HEK293 (cell line): Measurements from ENCODE around the gene DAPK2.

Experiments
- BCL6B ChIP-seq: fragments of 450-650 bp; formaldehyde crosslinking; IDR thresholded peaks from 2 replicates; pipeline ENCODE4 v1.5.1; 2017; ENCODE audit warnings: missing biosample characterization, missing genetic modification characterization
- CTCF ChIP-seq: fragments of 450-650 bp; formaldehyde crosslinking; IDR thresholded peaks from 2 replicates; pipeline ENCODE4 v1.5.1; 2016; ENCODE audit warnings: missing biosample characterization, missing genetic modification characterization
- GFI1B ChIP-seq: fragments of 450-650 bp; formaldehyde crosslinking; IDR thresholded peaks from 2 replicates; pipeline ENCODE4 v1.5.1; 2016; ENCODE audit warnings: missing biosample characterization, missing genetic modification characterization
- HOXC10 ChIP-seq: sonication (generic); formaldehyde crosslinking; IDR thresholded peaks from 2 replicates; pipeline ENCODE4 v1.8.1; 2023; ENCODE audit warnings: mild to moderate bottlenecking, missing genetic modification reagents
- HOXD13 ChIP-seq: sonication (generic); formaldehyde crosslinking; IDR thresholded peaks from 2 replicates; pipeline ENCODE4 v1.8.0; 2022; ENCODE audit warnings: missing genetic modification reagents, borderline replicate concordance
- KLF9 ChIP-seq: fragments of 450-650 bp; formaldehyde crosslinking; IDR thresholded peaks from 2 replicates; pipeline ENCODE4 v1.5.1; 2016; ENCODE audit warnings: missing biosample characterization, missing genetic modification characterization, low read depth
- SALL2 ChIP-seq: fragments of 450-650 bp; formaldehyde crosslinking; IDR thresholded peaks from 2 replicates; pipeline ENCODE4 v1.5.0; 2017; ENCODE audit warnings: missing biosample characterization, mild to moderate bottlenecking, missing genetic modification characterization, borderline replicate concordance
- SCRT1 ChIP-seq: fragments of 450-650 bp; formaldehyde crosslinking; IDR thresholded peaks from 2 replicates; pipeline ENCODE4 v1.5.1; 2016; ENCODE audit warnings: missing biosample characterization, missing genetic modification characterization, borderline replicate concordance
- WT1 ChIP-seq: fragments of 450-650 bp; formaldehyde crosslinking; IDR thresholded peaks from 2 replicates; pipeline ENCODE4 v1.5.1; 2016; ENCODE audit warnings: missing biosample characterization, missing genetic modification characterization
- ZBTB17 ChIP-seq: fragments of 450-650 bp; formaldehyde crosslinking; IDR thresholded peaks from 2 replicates; pipeline ENCODE4 v1.5.1; 2016; ENCODE audit warnings: missing biosample characterization, missing genetic modification characterization
- ZBTB49 ChIP-seq: fragments of 450-650 bp; formaldehyde crosslinking; IDR thresholded peaks from 2 replicates; pipeline ENCODE4 v1.5.1; 2016; ENCODE audit warnings: missing biosample characterization, missing genetic modification characterization, low read depth
- ZIC2 ChIP-seq: fragments of 450-650 bp; formaldehyde crosslinking; IDR thresholded peaks from 2 replicates; pipeline ENCODE4 v1.5.1; 2016; ENCODE audit warnings: missing biosample characterization, missing genetic modification characterization
- ZNF10 ChIP-seq: fragments of 450-650 bp; formaldehyde crosslinking; IDR thresholded peaks from 2 replicates; pipeline ENCODE4 v1.5.1; 2017; ENCODE audit warnings: missing biosample characterization, missing genetic modification characterization
- ZNF202 ChIP-seq: fragments of 450-650 bp; formaldehyde crosslinking; IDR thresholded peaks from 2 replicates; pipeline ENCODE4 v1.5.1; 2016; ENCODE audit warnings: missing biosample characterization, missing genetic modification characterization, borderline replicate concordance
- ZNF292 ChIP-seq: fragments of 450-650 bp; formaldehyde crosslinking; IDR thresholded peaks from 2 replicates; pipeline ENCODE4 v1.5.1; 2016; ENCODE audit warnings: low read depth, missing biosample characterization, missing genetic modification characterization, borderline replicate concordance
- ZNF426 ChIP-seq: fragments of 450-650 bp; formaldehyde crosslinking; IDR thresholded peaks from 2 replicates; pipeline ENCODE4 v1.5.1; 2017; ENCODE audit warnings: missing biosample characterization, missing genetic modification characterization, mild to moderate bottlenecking, inconsistent platforms, moderate library complexity
- ZNF449 ChIP-seq: fragments of 450-650 bp; formaldehyde crosslinking; IDR thresholded peaks from 2 replicates; pipeline ENCODE4 v1.5.1; 2017; ENCODE audit warnings: missing biosample characterization, mild to moderate bottlenecking, missing genetic modification characterization, moderate library complexity
- ZNF555 ChIP-seq: fragments of 450-650 bp; formaldehyde crosslinking; conservative IDR thresholded peaks from 2 replicates; pipeline ENCODE4 v1.5.1; 2017; ENCODE audit warnings: missing biosample characterization, mild to moderate bottlenecking, missing genetic modification characterization, inconsistent platforms
- ZNF610 ChIP-seq: fragments of 450-650 bp; formaldehyde crosslinking; IDR thresholded peaks from 2 replicates; pipeline ENCODE4 v1.5.1; 2016; ENCODE audit warnings: missing biosample characterization, missing genetic modification characterization, borderline replicate concordance
- ZNF660 ChIP-seq: fragments of 450-650 bp; IDR thresholded peaks from 2 replicates; pipeline ENCODE4 v1.5.1; 2018; ENCODE audit warnings: missing biosample characterization, mild to moderate bottlenecking, missing genetic modification characterization
- ZNF692 ChIP-seq: fragments of 450-650 bp; formaldehyde crosslinking; IDR thresholded peaks from 2 replicates; pipeline ENCODE4 v1.5.1; 2016; ENCODE audit warnings: missing biosample characterization, missing genetic modification characterization
- ZNF837 ChIP-seq: fragments of 450-650 bp; formaldehyde crosslinking; IDR thresholded peaks from 2 replicates; pipeline ENCODE4 v1.5.1; 2016; ENCODE audit warnings: missing biosample characterization, missing genetic modification characterization
- ZSCAN30 ChIP-seq: fragments of 450-650 bp; IDR thresholded peaks from 2 replicates; pipeline ENCODE4 v1.5.1; 2018; ENCODE audit warnings: missing biosample characterization, mild to moderate bottlenecking, missing genetic modification characterization, moderate library complexity
- TF ChIP-seq, protein P1 (sequence below): fragments of 450-650 bp; formaldehyde crosslinking; IDR thresholded peaks from 2 replicates; pipeline ENCODE4 v1.5.1; 2016; ENCODE audit warnings: missing biosample characterization, missing genetic modification characterization
- TF ChIP-seq, protein P2 (sequence below): fragments of 450-650 bp; IDR thresholded peaks from 2 replicates; pipeline ENCODE4 v1.5.1; 2018; ENCODE audit warnings: missing biosample characterization, mild to moderate bottlenecking, missing genetic modification characterization
- TF ChIP-seq, protein P3 (sequence below): fragments of 450-650 bp; formaldehyde crosslinking; IDR thresholded peaks from 2 replicates; pipeline ENCODE4 v1.5.1; 2016; ENCODE audit warnings: missing biosample characterization, missing genetic modification characterization

Gene DAPK2

DNA sequence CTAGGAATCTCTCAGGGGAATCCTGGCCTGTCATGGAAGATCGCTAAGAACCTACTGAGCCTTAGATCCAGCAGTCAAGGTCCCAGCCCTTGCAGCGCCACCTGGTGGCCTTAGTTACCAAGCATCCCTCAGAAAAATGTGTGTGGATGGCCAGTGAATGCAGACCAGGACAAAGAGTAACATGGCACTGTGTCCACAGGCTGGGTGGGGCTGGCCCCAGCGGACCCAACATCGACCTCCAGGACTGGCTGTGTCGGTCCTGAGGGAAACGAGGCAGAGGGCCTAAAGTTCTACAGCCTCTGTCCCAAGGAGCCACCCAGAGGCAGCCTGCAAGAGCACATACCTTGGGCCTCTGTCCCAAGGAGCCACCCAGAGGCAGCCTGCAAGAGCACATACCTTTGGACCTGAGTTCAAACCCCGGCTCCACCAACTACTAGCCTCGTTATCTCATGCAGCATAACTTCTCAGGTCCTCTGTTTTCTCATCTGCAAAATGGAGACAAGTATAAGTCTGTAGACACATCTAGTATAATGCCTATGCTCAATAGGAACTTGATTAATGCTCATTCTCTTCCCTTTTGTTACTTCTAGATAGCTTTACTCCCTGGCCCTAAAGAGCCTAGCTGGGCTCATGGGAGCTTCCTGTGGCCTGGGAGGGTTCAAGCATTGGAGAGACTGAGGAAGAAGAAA, 155.1 kb downstream of the DAPK2 start (continued):
- no peak for TF ChIP-seq ZNF692
- TF ChIP-seq ZNF555 (tag by site-specific recombination) = no peak
- TF ChIP-seq, protein P1, sequence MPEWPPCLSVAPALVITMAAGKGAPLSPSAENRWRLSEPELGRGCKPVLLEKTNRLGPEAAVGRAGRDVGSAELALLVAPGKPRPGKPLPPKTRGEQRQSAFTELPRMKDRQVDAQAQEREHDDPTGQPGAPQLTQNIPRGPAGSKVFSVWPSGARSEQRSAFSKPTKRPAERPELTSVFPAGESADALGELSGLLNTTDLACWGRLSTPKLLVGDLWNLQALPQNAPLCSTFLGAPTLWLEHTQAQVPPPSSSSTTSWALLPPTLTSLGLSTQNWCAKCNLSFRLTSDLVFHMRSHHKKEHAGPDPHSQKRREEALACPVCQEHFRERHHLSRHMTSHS (tag by site-specific recombination) = no peak
- TF ChIP-seq HOXC10 = no peak
- TF ChIP-seq ZNF837 (tag by site-specific recombination) = no peak
- no peak for TF ChIP-seq ZIC2
- TF ChIP-seq ZNF660 (tag by site-specific recombination) = 0 out of 2 replicates have a peak, but pooled peaks have one; percentile 32
- TF ChIP-seq ZNF10 (tag by site-specific recombination) = no peak
- no peak for TF ChIP-seq KLF9 (tag by site-specific recombination)
- no peak for TF ChIP-seq GFI1B (tag by site-specific recombination)
- TF ChIP-seq WT1 (tag by site-specific recombination) = no peak
- 0 out of 2 replicates have a peak, but pooled peaks have one; percentile 25 for TF ChIP-seq ZBTB17 (tag by site-specific recombination)
- TF ChIP-seq ZNF202 (tag by site-specific recombination) = no peak
- TF ChIP-seq, protein P2, sequence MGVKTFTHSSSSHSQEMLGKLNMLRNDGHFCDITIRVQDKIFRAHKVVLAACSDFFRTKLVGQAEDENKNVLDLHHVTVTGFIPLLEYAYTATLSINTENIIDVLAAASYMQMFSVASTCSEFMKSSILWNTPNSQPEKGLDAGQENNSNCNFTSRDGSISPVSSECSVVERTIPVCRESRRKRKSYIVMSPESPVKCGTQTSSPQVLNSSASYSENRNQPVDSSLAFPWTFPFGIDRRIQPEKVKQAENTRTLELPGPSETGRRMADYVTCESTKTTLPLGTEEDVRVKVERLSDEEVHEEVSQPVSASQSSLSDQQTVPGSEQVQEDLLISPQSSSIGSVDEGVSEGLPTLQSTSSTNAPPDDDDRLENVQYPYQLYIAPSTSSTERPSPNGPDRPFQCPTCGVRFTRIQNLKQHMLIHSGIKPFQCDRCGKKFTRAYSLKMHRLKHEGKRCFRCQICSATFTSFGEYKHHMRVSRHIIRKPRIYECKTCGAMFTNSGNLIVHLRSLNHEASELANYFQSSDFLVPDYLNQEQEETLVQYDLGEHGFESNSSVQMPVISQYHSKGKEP (tag by site-specific recombination) = no peak
- TF ChIP-seq SCRT1 (tag by site-specific recombination) = no peak
- TF ChIP-seq ZNF292 (tag by site-specific recombination) = no peak
- peak; percentile 94 for TF ChIP-seq CTCF (tag by site-specific recombination)
- TF ChIP-seq, protein P3, sequence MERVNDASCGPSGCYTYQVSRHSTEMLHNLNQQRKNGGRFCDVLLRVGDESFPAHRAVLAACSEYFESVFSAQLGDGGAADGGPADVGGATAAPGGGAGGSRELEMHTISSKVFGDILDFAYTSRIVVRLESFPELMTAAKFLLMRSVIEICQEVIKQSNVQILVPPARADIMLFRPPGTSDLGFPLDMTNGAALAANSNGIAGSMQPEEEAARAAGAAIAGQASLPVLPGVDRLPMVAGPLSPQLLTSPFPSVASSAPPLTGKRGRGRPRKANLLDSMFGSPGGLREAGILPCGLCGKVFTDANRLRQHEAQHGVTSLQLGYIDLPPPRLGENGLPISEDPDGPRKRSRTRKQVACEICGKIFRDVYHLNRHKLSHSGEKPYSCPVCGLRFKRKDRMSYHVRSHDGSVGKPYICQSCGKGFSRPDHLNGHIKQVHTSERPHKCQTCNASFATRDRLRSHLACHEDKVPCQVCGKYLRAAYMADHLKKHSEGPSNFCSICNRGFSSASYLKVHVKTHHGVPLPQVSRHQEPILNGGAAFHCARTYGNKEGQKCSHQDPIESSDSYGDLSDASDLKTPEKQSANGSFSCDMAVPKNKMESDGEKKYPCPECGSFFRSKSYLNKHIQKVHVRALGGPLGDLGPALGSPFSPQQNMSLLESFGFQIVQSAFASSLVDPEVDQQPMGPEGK (tag by site-specific recombination) = no peak
- 0 out of 2 replicates have a peak, but pooled peaks have one; percentile 54 for TF ChIP-seq ZSCAN30 (tag by site-specific recombination)
- TF ChIP-seq ZNF426 (tag by site-specific recombination) = no peak
- no peak for TF ChIP-seq SALL2 (tag by site-specific recombination)
- no peak for TF ChIP-seq BCL6B (tag by site-specific recombination)
- TF ChIP-seq HOXD13 (CRISPR knock-in tag) = no peak
- no peak for TF ChIP-seq ZNF449 (tag by site-specific recombination)
- TF ChIP-seq ZNF610 (tag by site-specific recombination) = no peak
- no peak for TF ChIP-seq ZBTB49
